HG02938 (cell line): ENCODE results near the gene PRDM16.

Source experiments
- ATAC-seq: cut with Tn5 transposase; IDR thresholded peaks from one replicate; pipeline ENCODE4 v1.9.1; 2021; ENCODE audit warnings: mild to moderate bottlenecking, moderate library complexity; ENCODE audit not compliant: unreplicated experiment

Gene PRDM16

GRCh38 chr1:3067671-3068563, 1.1 kb upstream of the PRDM16 start:
- no peak for ATAC-seq

DNA sequence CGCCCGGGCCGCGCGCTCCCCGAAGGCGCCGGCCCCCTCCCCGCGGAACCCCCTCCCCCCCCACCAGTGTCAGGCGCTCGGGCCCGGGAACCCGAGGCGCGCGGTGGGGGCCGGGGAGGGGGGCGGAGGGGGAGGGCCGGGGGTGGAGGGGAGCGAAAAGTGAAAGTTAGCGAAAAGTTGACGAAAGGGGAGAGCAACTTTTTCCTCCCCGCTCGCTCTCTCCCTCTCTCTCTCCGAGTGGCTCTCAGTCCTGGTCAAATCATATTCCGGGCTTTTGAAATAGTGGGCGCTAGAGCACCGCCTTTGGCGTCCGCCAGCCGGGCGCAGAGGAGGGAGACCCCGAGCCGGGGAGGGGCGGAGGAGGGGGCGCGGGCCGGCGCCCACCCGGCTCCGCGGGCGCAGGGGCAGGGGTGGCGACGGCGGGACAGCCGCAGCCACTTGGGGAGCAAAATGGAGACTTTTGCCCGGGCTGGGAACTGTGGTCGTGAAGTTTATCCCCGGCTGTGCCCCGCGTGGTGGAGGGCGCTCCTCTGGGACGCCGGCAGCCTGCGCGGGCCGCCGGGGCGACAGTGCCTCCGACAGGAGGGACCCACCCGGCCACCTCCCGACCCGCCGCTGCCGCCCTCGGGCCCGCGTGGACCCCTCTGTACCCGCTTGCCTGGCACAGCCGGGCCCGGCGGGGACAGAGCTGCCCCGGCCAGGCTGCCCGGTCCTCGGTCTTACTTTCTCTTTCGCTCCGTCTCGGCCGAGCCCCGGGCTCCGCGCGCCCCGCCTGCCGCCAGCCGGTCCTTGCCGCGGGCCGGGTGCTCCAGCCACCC, 697 bp downstream of the PRDM16 start:
- no peak for ATAC-seq

DNA sequence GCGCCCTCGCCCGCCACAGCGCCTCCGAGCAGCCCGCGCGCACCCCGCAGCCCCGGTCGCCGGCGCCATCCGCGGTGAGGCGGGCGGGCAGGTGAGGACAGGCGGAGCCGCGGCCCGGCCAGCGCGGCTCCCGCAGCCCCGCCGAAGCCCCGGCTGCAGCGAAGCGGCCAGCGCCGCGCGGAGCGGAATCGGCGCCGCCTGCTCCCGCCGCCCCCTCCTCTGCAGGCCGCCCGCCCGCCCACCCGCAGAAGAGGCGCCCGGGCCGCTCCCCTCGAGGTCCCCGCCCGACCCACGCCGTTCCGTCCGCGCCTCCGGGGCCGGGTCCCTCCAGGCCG, 1.3 kb downstream of the PRDM16 start:
- ATAC-seq = no peak

GRCh38 chr1:3070644-3071564, 1.9 kb downstream of the PRDM16 start:
- no peak for ATAC-seq

- ATAC-seq = no peak
Observed at GRCh38 chr1:3071565-3072390, 2.8 kb downstream of the PRDM16 start.

DNA sequence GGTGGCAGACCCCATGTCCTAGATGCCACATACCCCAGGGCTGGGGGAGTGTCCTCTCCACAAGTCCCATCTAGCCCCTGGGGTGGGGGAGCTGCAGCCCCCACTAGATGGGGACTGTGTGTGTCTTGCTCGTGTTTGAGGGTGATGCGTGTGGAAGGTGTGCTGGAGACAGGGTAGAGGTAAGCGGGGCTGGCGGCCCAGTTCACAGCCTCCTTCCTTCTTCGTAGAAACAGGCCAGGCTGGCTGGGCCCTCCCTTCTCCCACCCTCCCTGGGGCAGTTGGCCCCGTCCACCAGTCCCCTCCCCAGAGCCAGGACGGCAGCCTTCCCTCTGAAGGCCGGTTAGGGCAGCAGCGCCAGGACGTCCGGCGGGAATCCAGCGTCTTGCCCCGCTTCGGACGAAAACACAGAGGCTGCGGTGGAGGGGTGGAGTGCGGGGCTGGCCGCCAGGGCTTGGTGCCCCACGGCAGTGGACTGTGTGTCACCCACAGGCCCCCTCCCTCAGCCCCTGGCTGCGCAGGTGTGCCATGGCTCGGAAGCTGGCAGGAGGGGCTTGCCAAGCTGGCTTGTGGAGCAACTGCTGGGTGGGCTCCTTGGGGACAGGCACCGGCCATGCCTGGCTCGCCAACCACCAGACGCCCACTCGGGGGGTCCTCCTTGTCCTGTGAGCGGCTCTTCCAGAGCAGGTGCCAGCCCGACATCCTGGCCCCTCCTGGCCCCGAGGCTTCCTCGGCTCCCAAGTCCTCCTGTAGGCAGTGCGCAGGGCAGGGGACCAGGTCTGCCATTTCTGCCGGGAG, 3.6 kb downstream of the PRDM16 start:
- no peak for ATAC-seq

DNA sequence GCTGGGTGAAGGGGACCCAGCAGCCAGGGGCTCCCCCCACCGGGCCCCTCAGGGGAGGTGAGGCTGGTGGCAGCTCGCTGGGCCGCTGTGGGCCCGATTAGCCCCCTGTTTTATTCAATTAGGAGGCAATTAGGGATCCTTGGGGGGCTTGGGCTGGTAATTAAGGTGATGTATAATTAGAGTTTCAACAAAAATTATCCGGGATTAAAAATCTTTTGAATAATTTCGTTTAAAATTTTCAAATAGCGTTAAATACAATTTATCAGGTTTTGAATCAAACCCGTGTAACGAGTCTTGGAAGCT, 4.1 kb downstream of the PRDM16 start:
- no peak for ATAC-seq

DNA sequence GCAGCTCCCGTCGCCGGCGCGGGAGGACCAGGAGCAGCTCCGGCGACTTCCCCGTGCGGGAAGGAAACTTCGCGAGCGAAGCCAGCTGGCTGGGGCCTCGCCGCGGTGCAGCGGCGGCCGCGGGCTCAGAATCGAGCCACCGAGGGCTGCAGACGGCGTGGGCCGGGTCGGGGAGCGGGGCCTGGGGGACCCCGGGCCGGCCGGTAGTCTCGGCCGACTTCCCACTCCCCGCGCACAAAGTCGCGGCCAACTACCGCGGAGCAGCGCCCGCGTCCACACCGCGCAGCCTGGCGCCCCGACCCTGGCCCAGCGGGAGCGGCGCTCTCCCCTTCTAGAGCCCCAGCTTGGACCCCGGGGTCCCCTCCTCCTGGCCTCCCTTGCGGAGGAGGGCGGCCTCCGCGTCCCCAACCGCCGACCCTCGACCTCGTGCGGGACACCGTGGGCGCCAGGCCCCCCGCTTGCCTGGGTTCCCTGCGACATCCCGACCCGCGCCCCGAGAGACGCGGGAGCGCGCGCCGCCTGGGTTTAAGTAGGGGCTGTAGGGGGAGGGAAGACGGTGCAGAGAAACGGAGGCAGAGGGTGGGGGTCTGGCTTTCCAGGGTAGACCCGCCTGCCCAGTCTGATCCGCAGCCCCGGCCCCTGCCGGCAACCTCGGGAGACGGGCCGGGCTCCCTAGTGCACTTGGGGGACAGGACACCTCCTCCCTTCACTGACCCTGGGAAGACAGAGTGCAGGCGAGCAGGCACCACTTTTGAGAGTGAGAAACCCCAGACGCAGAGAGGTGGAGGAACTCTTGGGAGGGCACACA, 4.7 kb downstream of the PRDM16 start:
- no peak for ATAC-seq

- no peak for ATAC-seq
Observed at GRCh38 chr1:3074297-3074741, 5.3 kb downstream of the PRDM16 start.

DNA sequence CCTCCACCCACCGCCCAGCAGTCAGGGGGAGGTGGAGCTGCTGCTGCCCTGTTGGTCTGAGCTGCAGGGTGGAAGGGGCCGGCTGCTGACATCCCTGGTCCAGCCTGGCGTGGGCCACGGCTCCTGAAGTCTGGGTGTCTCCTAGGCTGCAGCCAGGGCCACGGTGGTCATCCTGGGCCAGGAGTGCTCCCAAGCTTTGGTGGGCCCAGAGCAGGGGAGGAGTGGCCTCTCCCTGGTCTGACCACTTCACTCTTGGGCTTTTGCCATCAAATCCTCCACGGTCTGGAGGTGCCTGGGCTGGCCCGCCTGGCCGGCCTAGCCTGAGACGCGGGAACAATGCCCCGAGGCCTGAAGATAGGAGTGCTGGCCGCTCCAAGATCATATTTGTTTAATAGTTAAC, 5.8 kb downstream of the PRDM16 start:
- no peak for ATAC-seq

DNA sequence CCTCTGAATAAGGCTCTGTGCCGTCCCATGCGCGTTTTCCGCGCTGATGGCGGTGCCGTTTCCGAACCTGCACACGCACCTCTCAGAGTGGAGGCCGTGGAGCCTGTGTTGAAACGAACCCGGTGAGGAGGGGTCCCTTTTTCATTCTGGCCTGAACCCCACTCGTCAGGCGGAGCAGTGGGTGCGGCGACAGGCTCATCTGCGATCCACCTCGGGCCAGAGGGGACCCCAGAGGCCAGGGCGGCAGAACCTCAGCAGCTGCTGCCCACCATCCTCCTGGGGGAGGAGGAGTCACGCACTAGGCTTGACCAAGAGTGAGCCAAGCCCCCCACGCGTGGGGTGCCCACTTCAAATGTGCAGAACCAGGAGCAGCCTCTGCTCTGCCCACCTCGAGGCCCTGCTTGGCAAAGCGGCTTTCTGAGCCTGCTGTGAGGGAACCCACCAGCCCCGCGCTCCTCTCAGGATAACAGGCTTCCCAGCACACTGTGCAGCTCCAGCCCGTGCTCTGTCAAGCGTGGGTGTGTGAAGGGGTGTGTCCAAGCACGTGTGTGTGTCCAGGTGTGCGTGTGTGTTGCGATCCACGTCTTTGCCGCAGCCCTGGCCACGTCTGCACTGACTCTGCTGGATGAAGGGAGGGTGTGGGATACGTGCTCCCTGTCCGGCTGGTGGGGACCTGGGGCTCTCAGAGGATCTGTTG, 6.8 kb downstream of the PRDM16 start:
- ATAC-seq = no peak

DNA sequence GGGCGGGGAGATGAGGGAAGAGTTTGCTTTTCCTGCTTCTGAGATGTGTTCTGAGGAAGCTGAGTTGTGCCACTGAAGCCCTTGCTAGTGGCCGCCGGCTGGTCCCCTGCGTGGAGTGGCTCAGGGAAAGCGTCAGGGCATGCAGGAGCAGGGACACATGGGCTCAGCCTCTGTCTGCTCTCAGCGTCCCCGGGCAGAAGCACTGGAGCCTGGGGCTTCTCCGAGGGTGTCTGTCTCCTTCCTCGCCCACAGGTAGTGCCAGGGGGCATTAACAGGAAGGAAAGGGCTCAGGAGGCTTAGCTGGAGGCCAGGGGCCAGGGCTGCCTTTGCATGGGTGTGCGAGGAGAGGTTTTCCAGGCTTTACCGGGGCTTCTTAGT, 7.3 kb downstream of the PRDM16 start:
- ATAC-seq = no peak

- no peak for ATAC-seq
Observed at GRCh38 chr1:3077081-3077480, 8.1 kb downstream of the PRDM16 start.

DNA sequence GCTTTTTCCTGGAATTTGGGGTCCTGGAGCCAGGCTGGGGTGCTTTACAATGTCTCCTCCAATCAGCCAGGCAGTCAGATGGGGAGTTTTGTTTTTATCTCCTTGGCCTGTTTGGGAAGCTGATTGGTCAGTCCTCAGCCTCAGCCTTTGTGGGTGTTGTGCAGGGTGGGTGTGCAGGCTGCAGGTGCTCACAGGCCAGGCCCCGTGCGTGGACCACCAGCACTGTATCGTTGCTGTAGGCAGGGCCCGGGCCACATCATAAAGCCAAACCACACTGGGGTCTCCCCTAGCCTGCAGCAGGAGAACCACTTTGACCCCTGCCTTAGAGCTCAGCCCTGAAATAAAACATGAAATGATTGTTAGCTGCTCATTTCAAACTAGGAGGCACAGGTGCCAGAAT, 8.6 kb downstream of the PRDM16 start:
- no peak for ATAC-seq

DNA sequence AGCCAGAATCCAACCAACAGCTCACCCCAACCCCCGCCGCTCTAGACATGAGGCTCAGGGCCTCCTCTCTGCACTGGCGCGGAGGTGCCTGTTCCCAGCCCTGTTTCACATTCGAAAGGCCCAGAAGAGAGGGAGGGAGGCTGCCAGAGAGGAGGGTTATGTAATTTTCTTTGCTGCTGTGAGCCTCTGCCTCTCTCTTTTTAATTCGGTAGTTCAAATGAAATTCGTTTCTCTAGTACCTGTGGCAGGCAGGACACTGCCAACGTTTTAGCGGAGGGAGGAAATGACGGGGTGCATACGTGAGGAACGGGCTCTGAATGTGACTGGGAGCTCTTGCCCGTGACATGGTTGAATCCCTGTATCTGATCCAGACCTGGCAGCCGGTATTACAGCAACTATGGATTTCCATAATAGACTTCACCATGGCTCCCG, 9.4 kb downstream of the PRDM16 start:
- ATAC-seq = no peak

DNA sequence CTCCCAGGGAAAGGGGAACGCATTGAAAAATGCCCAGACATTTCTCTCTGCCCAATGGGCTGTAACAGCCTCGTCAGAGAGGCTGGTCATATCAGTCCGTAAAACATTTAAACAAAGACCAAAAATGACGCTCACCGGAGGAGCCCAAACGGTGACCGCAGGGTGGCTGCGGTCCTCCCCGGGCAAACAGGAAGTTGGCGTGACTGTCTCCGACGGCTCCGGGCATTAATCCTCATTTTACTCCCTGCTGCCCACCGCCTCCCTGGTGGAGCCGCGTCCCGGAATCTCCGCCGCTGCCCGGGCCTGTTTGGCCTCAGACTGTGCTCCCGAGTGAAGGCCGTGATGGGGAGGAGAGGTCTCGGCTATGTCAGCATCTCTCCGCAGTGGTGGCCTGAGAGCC, 9.9 kb downstream of the PRDM16 start:
- no peak for ATAC-seq

GRCh38 chr1:3079381-3080052, 10.5 kb downstream of the PRDM16 start:
- no peak for ATAC-seq
